Skeletal muscle tissue (tissue), 5 donors: ENCODE data around the gene SETD1A. TPM values are rescaled to one million over a fixed set of nuclear protein-coding genes. Genes with fewer than 3 reads are reported as not detected.
A peak's percentile ranks its signal among the peaks of the same experiment; 100 is the strongest.

Experiments used
- H3K27ac ChIP-seq: one replicate; pipeline ENCODE4 v1.7.0; 2013; ENCODE audit warnings: mild to moderate bottlenecking, low read depth, low read length, inconsistent platforms
- H3K27me3 ChIP-seq, 3 donors: one replicate each; pipeline ENCODE4 v1.7.0; 2013; ENCODE audit warnings: low read length in 3 of 3; ENCODE audit not compliant: control insufficient read depth in 3 of 3, insufficient read depth in 3 of 3
- H3K36me3 ChIP-seq, 3 donors: one replicate each; pipeline ENCODE4 v1.7.0; 2013; ENCODE audit warnings: low read length in 3 of 3; ENCODE audit not compliant: control insufficient read depth in 3 of 3, insufficient read depth in 3 of 3
- H3K4me1 ChIP-seq, 3 donors: one replicate each; pipeline ENCODE4 v1.7.0; 2013; ENCODE audit warnings: low read length in 3 of 3, mild to moderate bottlenecking in 3 of 3; ENCODE audit not compliant: control insufficient read depth in 3 of 3, insufficient read depth in 3 of 3
- H3K4me3 ChIP-seq, 3 donors: one replicate each; pipeline ENCODE4 v1.7.0; 2013; ENCODE audit warnings: low read length in 3 of 3
- H3K9ac ChIP-seq, 3 donors: one replicate each; pipeline ENCODE4 v1.7.0; 2013; ENCODE audit warnings: low read length in 3 of 3, mild to moderate bottlenecking in 3 of 3, moderate library complexity in 2 of 3, low read depth in 1 of 3
- H3K9me3 ChIP-seq, 3 donors: one replicate each; pipeline ENCODE4 v1.7.0; 2013; ENCODE audit warnings: low read length in 3 of 3; ENCODE audit not compliant: control insufficient read depth in 3 of 3
- small RNA-seq: library from RNA; depleted of rRNA; stranded (forward); fragments of <200 nt; gene quantifications from one replicate; pipeline ENCODE3, GENCODE V24; 2014
- total RNA-seq: library from RNA; depleted of rRNA; stranded (reverse); fragments of >200 nt; gene quantifications from one replicate; pipeline ENCODE4 v1.2.3, GENCODE V29; 2014
- donor health status: Osteomylitis.

The SETD1A gene
- total RNA-seq, 1 donor from 2014 or later = 3.7 TPM

GRCh38 chr16:31029272-31029671, 71.7 kb downstream of the SETD1A start:
- no peaks in the 10 kb centered on the region for H3K9me3 ChIP-seq
- no peak overlapping the region for H3K4me3 ChIP-seq
- no peak overlapping the region for H3K9ac ChIP-seq
- H3K27ac ChIP-seq = no peak overlapping the region
- no peaks in the 10 kb centered on the region for H3K27me3 ChIP-seq
- H3K4me1 ChIP-seq = peaks cover 8 to 14% (median 9%) of the 10 kb centered on the region in 3 donors
- no peaks in the 10 kb centered on the region for H3K36me3 ChIP-seq

- Histone ChIP-seq H3K27ac (no peak overlapping the region), H3K9me3 (no peaks in the 10 kb centered on the region), H3K36me3 (peaks cover 8 to 15% (median 11%) of the 10 kb centered on the region in 3 donors), H3K9ac (no peak overlapping the region), H3K27me3 (no peaks in the 10 kb centered on the region), H3K4me1 (peaks cover 12 to 23% (median 14%) of the 10 kb centered on the region in 3 donors), H3K4me3 (no peak overlapping the region)
These were observed 73.7 kb downstream of the SETD1A start for GRCh38 chr16:31031276-31031675.

GRCh38 chr16:31032736-31033708, 75.5 kb downstream of the SETD1A start, which contains the start of gene STX4:
Gene STX4, plus strand, starts transcription at chr16:31033558. Its CDS starts 248 bp downstream, at chr16:31033806.
- H3K27ac ChIP-seq = peak within 1 kb of the TSS; percentile 98
- peak within 1 kb of the TSS; percentile 94 to 96 (median 96) for H3K9ac ChIP-seq
- peak within 1 kb of the TSS; percentile 97 to 98 (median 98) for H3K4me3 ChIP-seq
- peaks cover 12 to 24% (median 15%) of the 10 kb centered on the region in 3 donors for H3K4me1 ChIP-seq
- H3K27me3 ChIP-seq = no peaks in the 10 kb centered on the region
- H3K9me3 ChIP-seq = no peaks in the 10 kb centered on the region
- H3K36me3 ChIP-seq = peaks cover 17 to 21% (median 21%) of the 10 kb centered on the region in 3 donors

GRCh38 chr16:31033709-31034492, 76.3 kb downstream of the SETD1A start:
- H3K4me1 ChIP-seq = peaks cover 12 to 24% (median 15%) of the 10 kb centered on the region in 3 donors
- H3K36me3 ChIP-seq = peaks cover 26 to 30% (median 29%) of the 10 kb centered on the region in 3 donors
- peak overlapping the region; percentile 98 for H3K27ac ChIP-seq
- no peaks in the 10 kb centered on the region for H3K27me3 ChIP-seq
- peak overlapping the region; percentile 94 to 96 (median 96) for H3K9ac ChIP-seq
- no peaks in the 10 kb centered on the region for H3K9me3 ChIP-seq
- H3K4me3 ChIP-seq = peak overlapping the region; percentile 97 to 98 (median 98)

Small RNA genes within 50 kb of the gene (small RNA-seq; reads per million reads assigned to genes)
- gene AC135048.1 = not detected

Other genes with a start within 250 kb of the SETD1A start
- 3.7 TPM for gene PHKG2, start 209.3 kb upstream of the SETD1A start, total RNA-seq
- 1.6 TPM for gene CFAP119, start 195.7 kb upstream of the SETD1A start, total RNA-seq
- 50.6 TPM for gene RNF40, start 195.4 kb upstream of the SETD1A start, total RNA-seq
- gene ZNF629, start 170.5 kb upstream of the SETD1A start, total RNA-seq = 5.7 TPM
- 29.7 TPM for gene BCL7C, start 63.7 kb upstream of the SETD1A start, total RNA-seq
- 0.52 TPM for gene CTF1, start 61.1 kb upstream of the SETD1A start, total RNA-seq
- gene FBXL19, start 34.2 kb upstream of the SETD1A start, total RNA-seq = 5.2 TPM
- 9.4 TPM for gene ORAI3, start 8.7 kb upstream of the SETD1A start, total RNA-seq
- gene HSD3B7, start 27.5 kb downstream of the SETD1A start, total RNA-seq = 12.5 TPM
- gene STX1B, start 52.9 kb downstream of the SETD1A start, total RNA-seq = not detected
- gene STX4, start 75.8 kb downstream of the SETD1A start, total RNA-seq = 19.3 TPM
- 5.7 TPM for gene ZNF668, start 116.5 kb downstream of the SETD1A start, total RNA-seq
- 9.4 TPM for gene ZNF646, start 116.7 kb downstream of the SETD1A start, total RNA-seq
- gene PRSS53, start 131.2 kb downstream of the SETD1A start, total RNA-seq = 2.6 TPM
- gene VKORC1, start 137.0 kb downstream of the SETD1A start, total RNA-seq = 34.4 TPM
- gene BCKDK, start 150.6 kb downstream of the SETD1A start, total RNA-seq = 8.9 TPM
- gene KAT8, start 159.9 kb downstream of the SETD1A start, total RNA-seq = 43.3 TPM
- not detected for gene PRSS8, start 178.0 kb downstream of the SETD1A start, total RNA-seq
- 0.52 TPM for gene PRSS36, start 192.3 kb downstream of the SETD1A start, total RNA-seq
- gene FUS, start 222.4 kb downstream of the SETD1A start, total RNA-seq = 40.2 TPM
- 27.1 TPM for gene PYCARD, start 245.0 kb downstream of the SETD1A start, total RNA-seq